SU-DHL-6 (cell line): ENCODE results near the gene MUC5B.

Experiments
- H2AFZ ChIP-seq: fragments of 200-600 bp; sonication (generic); 2 replicates; pipeline ENCODE4 v1.6.1; 2014; ENCODE audit warnings: low read depth, mild to moderate bottlenecking, moderate library complexity, mixed read lengths, antibody characterized with exemption, low read length; ENCODE audit not compliant: severe bottlenecking
- H3F3A ChIP-seq: fragments of 200-600 bp; shearing (Covaris generic); 2 replicates; pipeline ENCODE4 v1.6.0; 2016; ENCODE audit warnings: antibody characterized with exemption, mild to moderate bottlenecking; ENCODE audit not compliant: insufficient read depth
- H3K27ac ChIP-seq: fragments of 200-600 bp; sonication (generic); 2 replicates; pipeline ENCODE4 v1.5.1; 2016; ENCODE audit warnings: low read depth, mild to moderate bottlenecking, low read length, moderate library complexity, mixed read lengths
- H3K27me3 ChIP-seq: fragments of 200-600 bp; sonication (generic), shearing (Covaris generic); 2 replicates; pipeline ENCODE4 v1.6.0; 2014; ENCODE audit warnings: mild to moderate bottlenecking, low read length
- H3K36me3 ChIP-seq: fragments of 200-600 bp; sonication (generic); 2 replicates; pipeline ENCODE4 v1.6.1; 2014; ENCODE audit warnings: mild to moderate bottlenecking, low read length, mixed read lengths
- H3K4me2 ChIP-seq: fragments of 300-600, 200-600 bp; shearing (Covaris generic), sonication (generic); 2 replicates; pipeline ENCODE4 v1.6.0; 2014; ENCODE audit warnings: low read length, low read depth, mild to moderate bottlenecking; ENCODE audit not compliant: poor library complexity, severe bottlenecking
- H3K4me3 ChIP-seq: fragments of 200-600 bp; sonication (generic); 2 replicates; pipeline ENCODE4 v1.5.1; 2014; ENCODE audit warnings: antibody characterized with exemption, low read length, mild to moderate bottlenecking, mixed read lengths; ENCODE audit not compliant: insufficient read depth, poor library complexity, severe bottlenecking
- H3K79me2 ChIP-seq: fragments of 200-600 bp; sonication (generic); 2 replicates; pipeline ENCODE4 v1.6.1; 2014; ENCODE audit warnings: mild to moderate bottlenecking, low read length, moderate library complexity; ENCODE audit not compliant: insufficient read depth
- H3K9ac ChIP-seq: fragments of 200-600 bp; sonication (generic); 2 replicates; pipeline ENCODE4 v1.7.0; 2014; ENCODE audit warnings: mild to moderate bottlenecking, low read length
- H3K9me2 ChIP-seq: fragments of 200-600 bp; sonication (generic); replicated peaks from 2 replicates; pipeline ENCODE4 v1.6.1; 2014; ENCODE audit warnings: low read length; ENCODE audit not compliant: insufficient read depth
- H3K9me3 ChIP-seq: fragments of 200-600 bp; sonication (generic); 2 replicates; pipeline ENCODE4 v1.6.1; 2014; ENCODE audit warnings: low read length, mixed read lengths; ENCODE audit not compliant: insufficient read depth
- H4K20me1 ChIP-seq: fragments of 200-600 bp; sonication (generic); 2 replicates; pipeline ENCODE4 v1.6.1; 2014; ENCODE audit warnings: low read depth, mild to moderate bottlenecking, antibody characterized with exemption, low read length, moderate library complexity, mixed read lengths
- CTCF ChIP-seq: fragments of 200-600 bp; sonication (generic); IDR thresholded peaks from one replicate; pipeline ENCODE4 v1.5.1; 2017; ENCODE audit warnings: antibody characterized with exemption, mild to moderate bottlenecking, low read length, moderate library complexity; ENCODE audit not compliant: insufficient read depth, poor library complexity, severe bottlenecking
- EZH2phosphoT487 ChIP-seq: fragments of 200-600 bp; sonication (generic), shearing (Covaris generic); conservative IDR thresholded peaks from 2 replicates; pipeline ENCODE4 v1.6.1; 2018; ENCODE audit warnings: mild to moderate bottlenecking, antibody characterized with exemption, low read length, moderate library complexity, mixed read lengths

The MUC5B gene

GRCh38 chr11:1299621-1300020 lies 76.8 kb downstream of the MUC5B start:
- no peak overlapping the region for H3K9ac ChIP-seq
- no peaks in the 10 kb centered on the region for H3F3A ChIP-seq
- no peaks in the 10 kb centered on the region for H3K27me3 ChIP-seq
- H2AFZ ChIP-seq: no peak overlapping the region
- H3K4me2 ChIP-seq: no peak overlapping the region
- no peaks in the 10 kb centered on the region for H3K9me3 ChIP-seq
- H3K9me2 ChIP-seq: no peaks in the 10 kb centered on the region
- TF ChIP-seq CTCF (no peak), EZH2phosphoT487 (no peak)
- no peaks in the 10 kb centered on the region for H3K36me3 ChIP-seq
- H3K27ac ChIP-seq: no peak overlapping the region
- H3K79me2 ChIP-seq: peaks cover 62% of the 10 kb centered on the region
- no peaks in the 10 kb centered on the region; the same call in 1 of the 2 replicates for H4K20me1 ChIP-seq
- no peak overlapping the region for H3K4me3 ChIP-seq

- H3K27me3 ChIP-seq: no peaks in the 10 kb centered on the region
- no peaks in the 10 kb centered on the region for H3K9me2 ChIP-seq
- no peaks in the 10 kb centered on the region for H3K9me3 ChIP-seq
- H3K79me2 ChIP-seq: peaks cover 66% of the 10 kb centered on the region
- H3K36me3 ChIP-seq: no peaks in the 10 kb centered on the region
- TF ChIP-seq EZH2phosphoT487 (no peak), CTCF (no peak)
- no peak overlapping the region for H2AFZ ChIP-seq
- no peaks in the 10 kb centered on the region for H3F3A ChIP-seq
- H4K20me1 ChIP-seq: no peaks in the 10 kb centered on the region; the same call in 1 of the 2 replicates
- no peak overlapping the region for H3K4me2 ChIP-seq
- no peak overlapping the region for H3K4me3 ChIP-seq
- no peak overlapping the region for H3K27ac ChIP-seq
- H3K9ac ChIP-seq: no peak overlapping the region
Measured at GRCh38 chr11:1300121-1300520, 77.3 kb downstream of the MUC5B start.

- H3K27me3 ChIP-seq: no peaks in the 10 kb centered on the region
- H3K9ac ChIP-seq: no peak overlapping the region
- H3K4me2 ChIP-seq: no peak overlapping the region
- H3K27ac ChIP-seq: no peak overlapping the region
- no peak overlapping the region for H3K4me3 ChIP-seq
- H2AFZ ChIP-seq: no peak overlapping the region
- no peaks in the 10 kb centered on the region for H3K9me2 ChIP-seq
- no peaks in the 10 kb centered on the region for H3F3A ChIP-seq
- no peaks in the 10 kb centered on the region for H3K9me3 ChIP-seq
- peaks cover 72% of the 10 kb centered on the region for H3K79me2 ChIP-seq
- no peaks in the 10 kb centered on the region for H3K36me3 ChIP-seq
- no peaks in the 10 kb centered on the region; the same call in 1 of the 2 replicates for H4K20me1 ChIP-seq
- no peak for TF ChIP-seq CTCF
- no peak for TF ChIP-seq EZH2phosphoT487
Measured at GRCh38 chr11:1300569-1301187, 77.8 kb downstream of the MUC5B start.
